IPS-20b (cell line): ENCODE measurements around the gene HEXIM1.

Experiments used
- H3K27ac ChIP-seq: one replicate; pipeline ENCODE4 v1.5.1; 2013; ENCODE audit warnings: low read length
- H3K27me3 ChIP-seq: 2 replicates; pipeline ENCODE4 v1.6.1; 2013; ENCODE audit warnings: mild to moderate bottlenecking, low read length, inconsistent platforms; ENCODE audit not compliant: insufficient read depth
- H3K36me3 ChIP-seq: 2 replicates; pipeline ENCODE4 v1.6.1; 2013; ENCODE audit warnings: low read depth, mild to moderate bottlenecking, inconsistent platforms, low read length, moderate library complexity; ENCODE audit not compliant: insufficient read depth
- H3K4me1 ChIP-seq: 2 replicates; pipeline ENCODE4 v1.6.1; 2013; ENCODE audit warnings: mild to moderate bottlenecking, control low read depth, inconsistent platforms, low read length, moderate library complexity; ENCODE audit not compliant: insufficient read depth
- H3K4me3 ChIP-seq: 2 replicates; pipeline ENCODE4 v1.5.1; 2013; ENCODE audit warnings: mild to moderate bottlenecking, low read length, inconsistent platforms
- H3K9ac ChIP-seq: 2 replicates; pipeline ENCODE4 v1.6.1; 2013; ENCODE audit warnings: low read depth, mild to moderate bottlenecking, inconsistent platforms, low read length, moderate library complexity
- H3K9me3 ChIP-seq: 2 replicates; pipeline ENCODE4 v1.6.1; 2013; ENCODE audit warnings: mild to moderate bottlenecking, low read depth, low read length, inconsistent platforms; ENCODE audit not compliant: insufficient read depth

The HEXIM1 gene

GRCh38 chr17:45106582-45106981 is 41.7 kb upstream of the HEXIM1 start:
- Histone ChIP-seq H3K9ac (no peak overlapping the region), H3K27me3 (no peaks in the 10 kb centered on the region), H3K4me1 (no peaks in the 10 kb centered on the region), H3K9me3 (no peaks in the 10 kb centered on the region), H3K4me3 (no peak overlapping the region), H3K36me3 (peaks cover 76% of the 10 kb centered on the region), H3K27ac (no peak overlapping the region)

DNA sequence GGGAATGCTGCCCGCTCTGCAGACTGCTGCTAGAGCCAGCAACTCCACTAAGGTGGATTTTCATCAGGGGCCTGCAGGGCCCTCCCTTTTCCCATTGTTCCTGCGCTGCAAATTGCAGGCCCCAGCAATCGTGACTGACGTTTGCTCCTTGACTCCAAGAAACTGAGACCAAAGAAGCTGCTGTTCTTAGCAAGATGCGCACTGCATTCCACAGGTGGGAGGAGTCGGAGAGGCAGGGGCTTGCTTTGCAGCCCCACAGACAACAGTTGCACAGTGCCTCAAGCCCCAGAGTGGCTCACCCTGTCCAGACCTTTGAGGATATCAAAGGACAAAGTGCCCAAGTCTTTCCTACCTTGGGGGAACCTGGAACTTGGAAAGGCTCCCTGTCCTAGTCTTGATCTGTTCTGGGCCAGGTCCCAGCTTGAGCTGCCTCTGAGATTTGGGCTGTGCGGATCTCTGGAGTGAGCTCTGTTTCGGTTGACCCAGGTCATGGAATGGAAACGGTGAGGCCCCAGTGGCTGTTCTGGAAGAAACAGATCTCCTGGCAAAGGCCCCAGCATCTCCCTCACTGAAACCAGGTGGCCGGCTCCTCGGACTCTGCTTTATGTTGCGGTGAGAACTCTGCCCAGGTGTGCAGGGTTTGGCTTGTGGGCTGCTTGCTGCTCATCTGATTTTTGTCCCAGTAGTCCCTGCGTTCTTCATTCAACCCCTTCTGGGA is 40.8 kb upstream of the HEXIM1 start:
- H3K27me3 ChIP-seq, result no peaks in the 10 kb centered on the region
- no peak overlapping the region for H3K4me3 ChIP-seq
- no peaks in the 10 kb centered on the region for H3K4me1 ChIP-seq
- H3K9ac ChIP-seq, result no peak overlapping the region
- H3K9me3 ChIP-seq, result no peaks in the 10 kb centered on the region
- H3K27ac ChIP-seq, result no peak overlapping the region
- H3K36me3 ChIP-seq, result peaks cover 67% of the 10 kb centered on the region

GRCh38 chr17:45108051-45108450 is 40.2 kb upstream of the HEXIM1 start:
- Histone ChIP-seq H3K4me1 (no peaks in the 10 kb centered on the region), H3K27ac (no peak overlapping the region), H3K4me3 (no peak overlapping the region), H3K36me3 (peaks cover 61% of the 10 kb centered on the region), H3K27me3 (no peaks in the 10 kb centered on the region), H3K9ac (no peak overlapping the region), H3K9me3 (no peaks in the 10 kb centered on the region)

DNA sequence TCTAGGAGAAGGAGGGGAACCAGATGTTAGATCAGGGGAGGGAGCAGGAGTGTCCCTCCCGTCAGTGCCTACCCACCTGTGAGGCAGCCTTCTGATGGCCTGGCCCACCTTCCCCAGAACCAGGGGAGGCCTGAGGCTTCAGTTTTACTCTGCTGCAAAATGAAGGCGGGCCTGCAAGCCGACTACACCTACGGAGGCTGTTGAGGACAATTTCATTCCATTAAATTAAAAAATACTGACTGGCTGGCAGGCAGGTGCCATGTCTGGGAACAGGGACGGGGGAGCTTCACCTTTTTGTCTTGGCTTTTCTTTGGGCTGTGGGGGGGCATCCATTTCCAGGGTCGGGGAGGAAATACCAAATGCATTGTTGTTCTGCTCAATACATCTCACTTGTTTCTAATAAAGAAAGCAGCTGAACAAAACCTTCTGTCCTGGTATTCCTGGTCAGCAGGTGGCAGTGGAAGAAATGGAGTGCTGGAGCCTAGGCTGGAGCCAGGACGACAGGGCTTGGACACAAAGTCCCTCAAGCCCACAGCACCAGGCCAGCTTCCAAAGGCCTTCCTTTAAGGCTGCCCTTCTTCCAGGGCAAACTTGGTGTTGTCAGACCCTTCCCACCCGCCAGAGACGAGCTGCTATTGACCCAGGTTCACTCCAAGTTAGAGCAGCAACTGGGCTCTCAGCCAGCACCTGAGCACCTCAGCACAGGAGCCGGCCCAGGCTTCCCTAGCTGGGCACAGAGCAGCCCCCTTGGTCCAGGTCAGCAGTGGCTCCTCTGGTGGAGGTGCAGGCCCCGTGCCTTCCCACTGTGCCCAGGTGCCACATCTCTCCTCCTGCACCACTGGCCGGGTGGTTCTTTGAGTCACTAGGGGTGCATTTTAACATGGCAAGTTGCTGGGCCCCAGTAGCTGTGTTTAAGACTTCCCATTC is 39.4 kb upstream of the HEXIM1 start:
- Histone ChIP-seq H3K27me3 (no peaks in the 10 kb centered on the region), H3K27ac (no peak overlapping the region), H3K4me1 (no peaks in the 10 kb centered on the region), H3K36me3 (peaks cover 53% of the 10 kb centered on the region), H3K9ac (no peak overlapping the region), H3K4me3 (no peak overlapping the region), H3K9me3 (no peaks in the 10 kb centered on the region)

- Histone ChIP-seq H3K9ac (no peak overlapping the region; the same call in 1 of the 2 replicates), H3K27ac (no peak overlapping the region), H3K4me1 (peaks cover 4% of the 10 kb centered on the region; the same call in 1 of the 2 replicates), H3K36me3 (peaks cover 33% of the 10 kb centered on the region), H3K9me3 (no peaks in the 10 kb centered on the region), H3K4me3 (no peak overlapping the region), H3K27me3 (no peaks in the 10 kb centered on the region)
These were observed 37.3 kb upstream of the HEXIM1 start for GRCh38 chr17:45110676-45111611.

GRCh38 chr17:45111850-45112249 is 36.4 kb upstream of the HEXIM1 start:
- Histone ChIP-seq H3K27me3 (no peaks in the 10 kb centered on the region), H3K9ac (no peak overlapping the region), H3K4me3 (no peak overlapping the region), H3K9me3 (no peaks in the 10 kb centered on the region), H3K36me3 (peaks cover 24% of the 10 kb centered on the region), H3K27ac (no peak overlapping the region), H3K4me1 (peaks cover 4% of the 10 kb centered on the region; the same call in 1 of the 2 replicates)

GRCh38 chr17:45112559-45113423 is 35.5 kb upstream of the HEXIM1 start:
- H3K36me3 ChIP-seq, result peaks cover 14% of the 10 kb centered on the region; the same call in 1 of the 2 replicates
- no peak overlapping the region for H3K27ac ChIP-seq
- H3K27me3 ChIP-seq, result no peaks in the 10 kb centered on the region
- H3K9me3 ChIP-seq, result no peaks in the 10 kb centered on the region
- no peak overlapping the region for H3K4me3 ChIP-seq
- H3K9ac ChIP-seq, result no peak overlapping the region
- H3K4me1 ChIP-seq, result peaks cover 4% of the 10 kb centered on the region; the same call in 1 of the 2 replicates

DNA sequence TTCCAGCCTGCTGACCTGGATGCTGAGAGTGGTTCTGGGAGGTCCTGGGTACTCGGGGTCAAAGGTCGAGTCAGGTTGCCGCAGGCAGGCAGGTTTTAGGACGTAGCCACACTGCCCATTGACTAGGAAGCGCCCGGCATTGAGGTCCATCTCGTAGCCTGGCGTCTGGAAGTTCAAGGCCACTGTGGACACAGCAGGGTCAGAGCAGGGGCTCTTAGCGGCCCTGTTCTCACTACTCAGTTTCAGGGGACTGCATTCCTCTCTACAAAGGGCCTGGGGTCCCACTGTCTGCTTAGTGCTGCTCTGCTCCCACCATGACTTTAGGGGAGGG is 34.9 kb upstream of the HEXIM1 start:
- no peak overlapping the region for H3K27ac ChIP-seq
- no peak overlapping the region for H3K4me3 ChIP-seq
- peaks cover 8% of the 10 kb centered on the region; the same call in 1 of the 2 replicates for H3K36me3 ChIP-seq
- no peak overlapping the region for H3K9ac ChIP-seq
- no peaks in the 10 kb centered on the region for H3K27me3 ChIP-seq
- H3K9me3 ChIP-seq, result no peaks in the 10 kb centered on the region
- peaks cover 4% of the 10 kb centered on the region; the same call in 1 of the 2 replicates for H3K4me1 ChIP-seq

GRCh38 chr17:45114117-45114932 is 34.0 kb upstream of the HEXIM1 start:
- Histone ChIP-seq H3K27ac (peak overlapping the region; percentile 24), H3K36me3 (no peaks in the 10 kb centered on the region), H3K9ac (no peak overlapping the region), H3K9me3 (no peaks in the 10 kb centered on the region), H3K27me3 (no peaks in the 10 kb centered on the region), H3K4me1 (peaks cover 4% of the 10 kb centered on the region; the same call in 1 of the 2 replicates), H3K4me3 (no peak overlapping the region)

GRCh38 chr17:45115015-45115625 is 33.2 kb upstream of the HEXIM1 start:
- Histone ChIP-seq H3K36me3 (no peaks in the 10 kb centered on the region), H3K4me3 (no peak overlapping the region), H3K9ac (no peak overlapping the region), H3K27me3 (no peaks in the 10 kb centered on the region), H3K4me1 (peaks cover 4% of the 10 kb centered on the region; the same call in 1 of the 2 replicates), H3K27ac (no peak overlapping the region), H3K9me3 (no peaks in the 10 kb centered on the region)
